HepG2 (cell line): Measurements from ENCODE around the gene ZNF582. TPM values are rescaled to one million over a fixed set of nuclear protein-coding genes. Genes with fewer than 3 reads are reported as not detected.

ENCODE experiments used
- ATAC-seq: fragments of 200-7000 bp; cut with Tn5 transposase; 3 replicates; pipeline ENCODE4 v1.9.1; 2020; ENCODE audit warnings: mild to moderate bottlenecking, moderate library complexity
- BruUV-seq: library from RNA; stranded (reverse); fragments of 400-500 nt; replicated peaks from 2 replicates; lab custom pipeline; 2021; lab: Mats Ljungman, UMichigan
- CTCF ChIA-PET: fragments of 300-600 bp; formaldehyde crosslinking; extraction: SDS; loops from one replicate; lab custom pipeline; 2021; ENCODE audit warnings: low total read pairs, inconsistent platforms, low intra/inter-chr PET ratio; lab: Yijun Ruan, JAX
- POLR2A ChIA-PET: fragments of 350-600 bp; sonication (Branson Sonifier 250); formaldehyde crosslinking; loops from one replicate; lab custom pipeline; 2020; ENCODE audit warnings: antibody characterized with exemption, inconsistent platforms; lab: Yijun Ruan, JAX
- DNase-seq: peaks from one replicate; pipeline ENCODE4 v3.0.0-alpha.2; 2015; ENCODE audit warnings: low spot score
- FAIRE-seq: peaks from 3 replicates; lab custom pipeline; 2011; peaks lifted over from hg19 to GRCh38; lab: Jason Lieb, UNC
- H2AFZ ChIP-seq: one replicate; pipeline ENCODE4 v1.6.1; 2011; ENCODE audit warnings: low read length, inconsistent platforms
- H3K27ac ChIP-seq: fragments of 300-600 bp; 3 replicates; pipeline ENCODE4 v1.8.0; 2011; ENCODE audit warnings: mixed run types, mild to moderate bottlenecking, mixed read lengths, low read length, inconsistent platforms; ENCODE audit not compliant: insufficient read depth; ENCODE audit errors: extremely low read length
- H3K27me3 ChIP-seq, 2 experiments: fragments of 200-600 bp in 1 of 2; 2 replicates in 1 of 2; 3 replicates in 1 of 2; pipeline versions ENCODE4 v1.6.0 to v1.8.0; 2011; ENCODE audit warnings: low read length in 2 of 2, mild to moderate bottlenecking in 2 of 2, moderate library complexity in 2 of 2, inconsistent platforms in 1 of 2; ENCODE audit not compliant: insufficient read depth in 2 of 2, control insufficient read depth in 1 of 2
- H3K36me3 ChIP-seq, 2 experiments: fragments of 200-600 bp in 1 of 2; replicated peaks in 1 of 2; 2 replicates in 1 of 2; 3 replicates in 1 of 2; pipeline versions ENCODE4 v1.5.1 to v1.8.0; 2011; ENCODE audit warnings: low read length in 2 of 2, inconsistent platforms in 1 of 2; ENCODE audit not compliant: insufficient read depth in 2 of 2, control insufficient read depth in 1 of 2
- H3K4me1 ChIP-seq: 2 replicates; pipeline ENCODE4 v1.5.1; 2012; ENCODE audit warnings: low read length, inconsistent platforms; ENCODE audit not compliant: insufficient read depth
- H3K4me2 ChIP-seq: 2 replicates; pipeline ENCODE4 v1.6.0; 2011; ENCODE audit warnings: low read depth, low read length, inconsistent platforms
- H3K4me3 ChIP-seq, 3 experiments: fragments of 200-600 bp in 1 of 3; sonication (generic), shearing (Covaris generic) in 1 of 3; replicated peaks in 1 of 3; 2 replicates each; pipeline ENCODE4 v1.5.1; 2011 to 2016; ENCODE audit warnings: low read length in 3 of 3, inconsistent platforms in 2 of 3, low read depth in 2 of 3, mild to moderate bottlenecking in 2 of 3, control low read depth in 1 of 3, mixed read lengths in 1 of 3; ENCODE audit not compliant: insufficient read depth in 1 of 3
- H3K79me2 ChIP-seq: one replicate; pipeline ENCODE4 v1.6.1; 2011; ENCODE audit warnings: low read length, inconsistent platforms; ENCODE audit not compliant: insufficient read depth
- H3K9ac ChIP-seq: 2 replicates; pipeline ENCODE4 v1.6.0; 2011; ENCODE audit warnings: mild to moderate bottlenecking, low read depth, low read length, inconsistent platforms; ENCODE audit not compliant: insufficient read depth
- H3K9me3 ChIP-seq: 2 replicates; pipeline ENCODE4 v1.5.1; 2012; ENCODE audit warnings: mild to moderate bottlenecking, low read length
- H4K20me1 ChIP-seq: 2 replicates; pipeline ENCODE4 v1.6.0; 2011; ENCODE audit warnings: inconsistent platforms, mild to moderate bottlenecking, low read length, moderate library complexity; ENCODE audit not compliant: insufficient read depth
- CENPT ChIP-seq: sonication (generic); formaldehyde crosslinking; IDR thresholded peaks from 2 replicates; pipeline ENCODE4 v1.8.0; 2022; ENCODE audit warnings: low read depth, mild to moderate bottlenecking, moderate library complexity, missing genetic modification reagents
- HDAC1 ChIP-seq: sonication (generic); formaldehyde crosslinking; IDR thresholded peaks from 2 replicates; pipeline ENCODE4 v1.5.1; 2020; ENCODE audit warnings: mild to moderate bottlenecking, missing genetic modification reagents
- MAFF ChIP-seq: IDR thresholded peaks from 2 replicates; pipeline ENCODE4 v1.6.1; 2011; ENCODE audit warnings: low read depth, low read length, improper control_type of control experiment
- MIXL1 ChIP-seq: IDR thresholded peaks from 2 replicates; pipeline ENCODE4 v1.6.1; 2016
- MLXIP ChIP-seq: sonication (generic); formaldehyde crosslinking; IDR thresholded peaks from 2 replicates; pipeline ENCODE4 v1.9.0; 2021; ENCODE audit warnings: missing genetic modification reagents, borderline replicate concordance
- MTA3 ChIP-seq: sonication (generic); formaldehyde crosslinking; IDR thresholded peaks from 2 replicates; pipeline ENCODE4 v1.4.0; 2020; ENCODE audit warnings: missing genetic modification reagents
- NONO ChIP-seq, 2 experiments: fragments of 450-650 bp in 1 of 2; sonication (generic) in 1 of 2; formaldehyde crosslinking in 1 of 2; IDR thresholded peaks in 1 of 2; conservative IDR thresholded peaks in 1 of 2; 2 replicates each; pipeline versions ENCODE4 v1.6.1 to v1.8.0; 2017 to 2022; ENCODE audit warnings: mild to moderate bottlenecking in 1 of 2, missing genetic modification reagents in 1 of 2, moderate library complexity in 1 of 2
- RAD21 ChIP-seq: fragments of 450-650 bp; formaldehyde crosslinking; IDR thresholded peaks from 2 replicates; pipeline ENCODE4 v1.5.0; 2020; ENCODE audit warnings: mild to moderate bottlenecking
- RELA ChIP-seq: sonication (generic); formaldehyde crosslinking; IDR thresholded peaks from 2 replicates; pipeline ENCODE4 v1.4.0; 2020; ENCODE audit warnings: missing genetic modification reagents
- RFXANK ChIP-seq: IDR thresholded peaks from 2 replicates; pipeline ENCODE4 v1.6.1; 2016
- SIX4 ChIP-seq: sonication (generic); formaldehyde crosslinking; IDR thresholded peaks from 2 replicates; pipeline ENCODE4 v1.4.0; 2020; ENCODE audit warnings: missing genetic modification reagents
- SNAPC4 ChIP-seq: sonication (generic); formaldehyde crosslinking; IDR thresholded peaks from 2 replicates; pipeline ENCODE4 v1.4.0; 2020; ENCODE audit warnings: mild to moderate bottlenecking, missing genetic modification reagents
- ZNF432 ChIP-seq: sonication (generic); formaldehyde crosslinking; IDR thresholded peaks from 2 replicates; pipeline ENCODE4 v1.5.0; 2020; ENCODE audit warnings: missing genetic modification reagents, mild to moderate bottlenecking, borderline replicate concordance
- ZNF616 ChIP-seq: sonication (generic); formaldehyde crosslinking; IDR thresholded peaks from 2 replicates; pipeline ENCODE4 v1.5.0; 2020; ENCODE audit warnings: low read depth, mild to moderate bottlenecking, missing genetic modification reagents
- WGBS: methylation state at CpG from one replicate; pipeline ENCODE4 v1.1.6; 2017; ENCODE audit warnings: low lambda C conversion rate; 5-methylcytosine and 5-hydroxymethylcytosine counted together
- in situ Hi-C: cut with HindIII; loops from 2 replicates; pipeline ENCODE4 v1.10.0; 2017; ENCODE audit warnings: low pct_unique_long_range_greater_than_20kb; ENCODE audit not compliant: extremely low pct_ligation_motif_present
- intact Hi-C: fragments of 100-400 bp; cut with micrococcal nuclease; formaldehyde crosslinking; loops from one replicate; pipeline ENCODE4 v1.10.0; 2022; ENCODE audit not compliant: unreplicated experiment
- polyA plus RNA-seq, 8 experiments: library from polyadenylated mRNA; depleted of rRNA in 3 of 8; stranded (reverse) in 7 of 8; unstranded in 1 of 8; fragments of >200 nt; fragmentation: Illumina TruSeq in 4 of 8; extraction: Trizol in 4 of 8; gene quantifications; 2 replicates each; pipeline versions ENCODE4 v1.2.1 to v1.2.3, GENCODE V29; 2011 to 2016; ENCODE audit warnings: low read depth in 4 of 8, missing spikeins in 1 of 8, mixed read lengths in 1 of 8; ENCODE audit not compliant: insufficient read depth in 1 of 8
- total RNA-seq, 5 experiments: library from RNA; depleted of rRNA; stranded (reverse); fragments of >200 nt; fragmentation: Illumina TruSeq; extraction: Trizol; gene quantifications; 2 replicates each; pipeline ENCODE4 v1.2.3, GENCODE V29; 2016; ENCODE audit warnings: low read depth in 1 of 5

ZNF582 gene
- total and polyA plus RNA-seq, 2 of the 13 experiments (the other 11 are each of a cell fraction or from before 2014, with no cell fraction given) = 0.83 to 1.6 TPM

GRCh38 chr19:56383826-56384605, 9.3 kb downstream of the ZNF582 start (continued):
- TF ChIP-seq SNAPC4 (CRISPR knock-in tag) = no peak
- TF ChIP-seq MAFF = no peak

- in situ Hi-C loops = no loop called here
- no peaks in the 10 kb centered on the region for H3K4me1 ChIP-seq
- WGBS = 66% methylated on average over 11 of the region's 11 CpGs
- H3K27ac ChIP-seq = no peak overlapping the region
- no peaks in the 10 kb centered on the region for H4K20me1 ChIP-seq
- CTCF ChIA-PET = no interaction called here
- H2AFZ ChIP-seq = no peak overlapping the region
- POLR2A ChIA-PET = interaction anchor here (2.9 kb wide), 1 partner anchor 9 kb away, joined by 17 read pairs; no protein-coding TSS in a partner anchor
- H3K9me3 ChIP-seq = peaks cover 86% of the 10 kb centered on the region
- peaks cover 9 to 42% of the 10 kb centered on the region in 2 experiments for H3K36me3 ChIP-seq
- no peaks in the 10 kb centered on the region for H3K79me2 ChIP-seq
- no peak for FAIRE-seq
- H3K4me2 ChIP-seq = no peak overlapping the region
- DNase-seq = no peak
- H3K27me3 ChIP-seq = no peaks in the 10 kb centered on the region
- no peak overlapping the region for H3K9ac ChIP-seq
- no peak overlapping the region for H3K4me3 ChIP-seq
- no peak for ATAC-seq
- intact Hi-C loops = no loop called here
- no TSS peak for BruUV-seq
- no peak for TF ChIP-seq RAD21 (CRISPR knock-in tag)
- TF ChIP-seq RELA = no peak
- no peak for TF ChIP-seq MLXIP (CRISPR knock-in tag)
- no peak for TF ChIP-seq CENPT
- TF ChIP-seq MTA3 (CRISPR knock-in tag) = no peak
- no peak for TF ChIP-seq NONO (IDR thresholded peaks at IDR 0.05)
- no peak for TF ChIP-seq NONO (CRISPR knock-in tag; conservative IDR thresholded peaks at IDR 0.05)
- TF ChIP-seq ZNF432 (CRISPR knock-in tag) = no peak
- TF ChIP-seq RFXANK (CRISPR knock-in tag) = no peak
- no peak for TF ChIP-seq SIX4 (CRISPR knock-in tag)
- no peak for TF ChIP-seq ZNF616
- no peak for TF ChIP-seq MIXL1 (CRISPR knock-in tag)
- no peak for TF ChIP-seq HDAC1 (CRISPR knock-in tag)
Measured at GRCh38 chr19:56377105-56377924, 16.0 kb downstream of the ZNF582 start.
